GM23338 (cell line): ENCODE results near the gene CNNM1.

Source experiments
- CREB1 ChIP-seq: fragments of 250-450 bp; sonication (Bioruptor Pico); IDR thresholded peaks from 2 replicates; pipeline ENCODE4 v1.5.0; 2020; ENCODE audit warnings: low read depth, mild to moderate bottlenecking, moderate library complexity
- EZH2 ChIP-seq: fragments of 200-600 bp; sonication (generic); IDR thresholded peaks from one replicate; pipeline ENCODE4 v1.8.0; 2017; ENCODE audit warnings: antibody characterized with exemption, mild to moderate bottlenecking, low read depth; ENCODE audit not compliant: unreplicated experiment
- EZH2phosphoT487 ChIP-seq: fragments of 200-600 bp; sonication (generic); IDR thresholded peaks from one replicate; pipeline ENCODE4 v1.8.1; 2018; ENCODE audit warnings: antibody characterized with exemption; ENCODE audit not compliant: unreplicated experiment
- JUNB ChIP-seq: IDR thresholded peaks from one replicate; pipeline ENCODE4 v1.6.1; 2016; ENCODE audit warnings: antibody characterized with exemption; ENCODE audit not compliant: unreplicated experiment
- NANOG ChIP-seq: IDR thresholded peaks from 2 replicates; pipeline ENCODE4 v1.6.1; 2016; ENCODE audit warnings: antibody characterized with exemption, borderline replicate concordance
- POLR2AphosphoS5 ChIP-seq: IDR thresholded peaks from 2 replicates; pipeline ENCODE4 v1.6.1; 2016; ENCODE audit warnings: antibody characterized with exemption, low read depth
- STAT1 ChIP-seq: IDR thresholded peaks from one replicate; pipeline ENCODE4 v1.6.1; 2016; ENCODE audit warnings: antibody characterized with exemption; ENCODE audit not compliant: unreplicated experiment
- ZNF114 ChIP-seq: fragments of 250-450 bp; sonication (Bioruptor Pico); IDR thresholded peaks from 2 replicates; pipeline ENCODE4 v1.5.0; 2020; ENCODE audit warnings: mild to moderate bottlenecking, moderate library complexity
- ZNF331 ChIP-seq: fragments of 250-450 bp; sonication (Bioruptor Pico); IDR thresholded peaks from 2 replicates; pipeline ENCODE4 v1.5.0; 2020; ENCODE audit warnings: low read depth, mild to moderate bottlenecking, moderate library complexity
- TF ChIP-seq, protein P1 (sequence below), 2 experiments: fragments of 200-600 bp in 1 of 2; sonication (generic) in 1 of 2; conservative IDR thresholded peaks; 2 replicates each; pipeline versions ENCODE4 v1.5.1 to v1.6.1; 2016 to 2017; ENCODE audit warnings: antibody characterized with exemption in 2 of 2, low read depth in 2 of 2, mild to moderate bottlenecking in 2 of 2, moderate library complexity in 1 of 2
- TF ChIP-seq, protein P2 (sequence below): IDR thresholded peaks from one replicate; pipeline ENCODE4 v1.6.1; 2018; ENCODE audit warnings: antibody characterized with exemption; ENCODE audit not compliant: unreplicated experiment
- TF ChIP-seq, protein P3 (sequence below): IDR thresholded peaks from 2 replicates; pipeline ENCODE4 v1.6.1; 2016; ENCODE audit warnings: antibody characterized with exemption

DNA sequence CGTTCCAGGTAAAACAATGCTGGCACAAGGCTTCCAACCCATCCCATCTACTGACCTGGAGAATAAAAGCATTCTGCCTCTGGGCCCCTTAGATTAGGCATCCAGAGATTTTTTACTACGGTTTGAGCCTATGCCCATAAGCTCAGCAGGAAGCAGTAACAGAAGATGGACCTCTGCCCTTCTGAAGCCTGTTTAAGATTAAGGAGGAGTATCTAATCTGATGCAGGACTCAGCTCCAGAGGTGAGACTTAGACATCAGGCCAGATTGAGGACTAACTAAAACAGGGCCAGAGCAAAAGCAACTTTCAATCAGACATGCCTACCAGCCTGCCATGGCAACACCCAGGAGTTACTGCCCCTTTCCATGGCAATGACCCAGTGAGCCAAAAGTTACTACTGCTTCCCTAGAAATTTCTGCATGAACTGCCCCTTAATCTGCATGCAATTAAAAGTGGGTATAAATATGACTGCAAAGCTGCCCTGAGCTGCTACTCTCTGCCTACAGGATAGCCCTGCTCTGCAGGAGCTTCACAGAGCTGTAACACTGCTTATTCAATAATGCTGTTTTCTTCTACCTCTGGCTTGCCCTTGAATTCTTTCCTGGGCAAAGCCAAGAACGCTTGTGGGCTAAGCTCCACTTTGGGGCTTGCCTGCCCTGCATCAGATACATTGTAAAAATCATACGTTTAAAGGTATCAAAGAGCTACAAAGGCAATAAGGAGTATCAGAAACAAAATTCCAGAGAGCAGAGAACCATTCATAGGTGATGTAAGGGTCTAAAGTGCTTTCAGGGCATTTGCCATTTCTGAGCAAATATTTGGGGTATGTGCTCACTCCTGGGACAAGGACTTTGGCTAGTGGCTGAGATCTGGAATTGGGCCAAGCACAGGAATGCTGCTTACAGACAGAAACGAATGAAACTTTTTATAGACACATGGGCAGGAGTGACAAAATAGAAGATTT is 25.0 kb upstream of the CNNM1 start:
- TF ChIP-seq, protein P1, sequence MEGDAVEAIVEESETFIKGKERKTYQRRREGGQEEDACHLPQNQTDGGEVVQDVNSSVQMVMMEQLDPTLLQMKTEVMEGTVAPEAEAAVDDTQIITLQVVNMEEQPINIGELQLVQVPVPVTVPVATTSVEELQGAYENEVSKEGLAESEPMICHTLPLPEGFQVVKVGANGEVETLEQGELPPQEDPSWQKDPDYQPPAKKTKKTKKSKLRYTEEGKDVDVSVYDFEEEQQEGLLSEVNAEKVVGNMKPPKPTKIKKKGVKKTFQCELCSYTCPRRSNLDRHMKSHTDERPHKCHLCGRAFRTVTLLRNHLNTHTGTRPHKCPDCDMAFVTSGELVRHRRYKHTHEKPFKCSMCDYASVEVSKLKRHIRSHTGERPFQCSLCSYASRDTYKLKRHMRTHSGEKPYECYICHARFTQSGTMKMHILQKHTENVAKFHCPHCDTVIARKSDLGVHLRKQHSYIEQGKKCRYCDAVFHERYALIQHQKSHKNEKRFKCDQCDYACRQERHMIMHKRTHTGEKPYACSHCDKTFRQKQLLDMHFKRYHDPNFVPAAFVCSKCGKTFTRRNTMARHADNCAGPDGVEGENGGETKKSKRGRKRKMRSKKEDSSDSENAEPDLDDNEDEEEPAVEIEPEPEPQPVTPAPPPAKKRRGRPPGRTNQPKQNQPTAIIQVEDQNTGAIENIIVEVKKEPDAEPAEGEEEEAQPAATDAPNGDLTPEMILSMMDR (conservative IDR thresholded peaks at IDR 0.05; ENCODE audit: low read depth in 2 of 2): no peak
- TF ChIP-seq NANOG: no peak
- TF ChIP-seq, protein P2, sequence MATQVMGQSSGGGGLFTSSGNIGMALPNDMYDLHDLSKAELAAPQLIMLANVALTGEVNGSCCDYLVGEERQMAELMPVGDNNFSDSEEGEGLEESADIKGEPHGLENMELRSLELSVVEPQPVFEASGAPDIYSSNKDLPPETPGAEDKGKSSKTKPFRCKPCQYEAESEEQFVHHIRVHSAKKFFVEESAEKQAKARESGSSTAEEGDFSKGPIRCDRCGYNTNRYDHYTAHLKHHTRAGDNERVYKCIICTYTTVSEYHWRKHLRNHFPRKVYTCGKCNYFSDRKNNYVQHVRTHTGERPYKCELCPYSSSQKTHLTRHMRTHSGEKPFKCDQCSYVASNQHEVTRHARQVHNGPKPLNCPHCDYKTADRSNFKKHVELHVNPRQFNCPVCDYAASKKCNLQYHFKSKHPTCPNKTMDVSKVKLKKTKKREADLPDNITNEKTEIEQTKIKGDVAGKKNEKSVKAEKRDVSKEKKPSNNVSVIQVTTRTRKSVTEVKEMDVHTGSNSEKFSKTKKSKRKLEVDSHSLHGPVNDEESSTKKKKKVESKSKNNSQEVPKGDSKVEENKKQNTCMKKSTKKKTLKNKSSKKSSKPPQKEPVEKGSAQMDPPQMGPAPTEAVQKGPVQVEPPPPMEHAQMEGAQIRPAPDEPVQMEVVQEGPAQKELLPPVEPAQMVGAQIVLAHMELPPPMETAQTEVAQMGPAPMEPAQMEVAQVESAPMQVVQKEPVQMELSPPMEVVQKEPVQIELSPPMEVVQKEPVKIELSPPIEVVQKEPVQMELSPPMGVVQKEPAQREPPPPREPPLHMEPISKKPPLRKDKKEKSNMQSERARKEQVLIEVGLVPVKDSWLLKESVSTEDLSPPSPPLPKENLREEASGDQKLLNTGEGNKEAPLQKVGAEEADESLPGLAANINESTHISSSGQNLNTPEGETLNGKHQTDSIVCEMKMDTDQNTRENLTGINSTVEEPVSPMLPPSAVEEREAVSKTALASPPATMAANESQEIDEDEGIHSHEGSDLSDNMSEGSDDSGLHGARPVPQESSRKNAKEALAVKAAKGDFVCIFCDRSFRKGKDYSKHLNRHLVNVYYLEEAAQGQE: no peak
- TF ChIP-seq EZH2phosphoT487: no peak
- TF ChIP-seq JUNB: no peak
- TF ChIP-seq POLR2AphosphoS5: no peak
- TF ChIP-seq, protein P3, sequence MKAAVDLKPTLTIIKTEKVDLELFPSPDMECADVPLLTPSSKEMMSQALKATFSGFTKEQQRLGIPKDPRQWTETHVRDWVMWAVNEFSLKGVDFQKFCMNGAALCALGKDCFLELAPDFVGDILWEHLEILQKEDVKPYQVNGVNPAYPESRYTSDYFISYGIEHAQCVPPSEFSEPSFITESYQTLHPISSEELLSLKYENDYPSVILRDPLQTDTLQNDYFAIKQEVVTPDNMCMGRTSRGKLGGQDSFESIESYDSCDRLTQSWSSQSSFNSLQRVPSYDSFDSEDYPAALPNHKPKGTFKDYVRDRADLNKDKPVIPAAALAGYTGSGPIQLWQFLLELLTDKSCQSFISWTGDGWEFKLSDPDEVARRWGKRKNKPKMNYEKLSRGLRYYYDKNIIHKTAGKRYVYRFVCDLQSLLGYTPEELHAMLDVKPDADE: no peak
- no peak for TF ChIP-seq EZH2
- no peak for TF ChIP-seq CREB1 (CRISPR knock-in tag)
- no peak for TF ChIP-seq ZNF331 (CRISPR knock-in tag)
- no peak for TF ChIP-seq STAT1
- no peak for TF ChIP-seq ZNF114 (CRISPR knock-in tag)
